ENCODE measurements around the gene AKAP12. TPM values are rescaled to one million over a fixed set of nuclear protein-coding genes. Genes with fewer than 3 reads are reported as not detected.

Gene AKAP12
- total RNA-seq, 1 experiment from 2014 or later, result 90.0 TPM

GRCh38 chr6:151351731-151352130, 112.0 kb downstream of the AKAP12 start (continued):
- TF ChIP-seq ERG (CRISPR knock-in tag; IDR thresholded peaks at IDR 0.05), result no peak
- TF ChIP-seq ZNF317 (CRISPR knock-in tag; IDR thresholded peaks at IDR 0.05; ENCODE audit: borderline replicate concordance, low read depth), result no peak
- TF ChIP-seq ZBTB43 (CRISPR knock-in tag; IDR thresholded peaks at IDR 0.05), result no peak
- TF ChIP-seq CDX4 (CRISPR knock-in tag; IDR thresholded peaks at IDR 0.05; ENCODE audit: borderline replicate concordance), result no peak
- no peak for TF ChIP-seq MAX (CRISPR knock-in tag; IDR thresholded peaks at IDR 0.05)

GRCh38 chr6:151352410-151353396, 112.9 kb downstream of the AKAP12 start:
- Mint-ChIP-seq H3K27ac (no peak overlapping the region), H3K4me1 (no peaks in the 10 kb centered on the region)
- POLR2A ChIA-PET, result no interaction called here

GRCh38 chr6:151353795-151354194, 114.0 kb downstream of the AKAP12 start:
- ChIA-PET CTCF (interaction anchor here (0.6 kb wide), 1 partner anchor 89 kb away, joined by 4 read pairs; no protein-coding TSS in a partner anchor), POLR2A (no interaction called here)
- DNase-seq (ENCODE audit: low spot score) (no peak), ATAC-seq (no peak)
- H3K4me3 Mint-ChIP-seq, result no peak overlapping the region
- no peak overlapping the region; the same call in 1 of the 2 replicates for H3K27ac Mint-ChIP-seq
- no peaks in the 10 kb centered on the region for H3K27me3 Mint-ChIP-seq (ENCODE audit: low read depth)
- H3K36me3 Mint-ChIP-seq, result peaks cover 19% of the 10 kb centered on the region
- H3K9me3 Mint-ChIP-seq, result no peaks in the 10 kb centered on the region
- no peaks in the 10 kb centered on the region for H3K4me1 Mint-ChIP-seq
- TF ChIP-seq ATF3 (CRISPR knock-in tag; conservative IDR thresholded peaks at IDR 0.05) (no peak), ZNF512 (CRISPR knock-in tag; IDR thresholded peaks at IDR 0.05; ENCODE audit: borderline replicate concordance) (no peak), ZNF281 (CRISPR knock-in tag; IDR thresholded peaks at IDR 0.05) (no peak), TEAD4 (CRISPR knock-in tag; IDR thresholded peaks at IDR 0.05) (no peak), GABPB1 (CRISPR knock-in tag; IDR thresholded peaks at IDR 0.05) (no peak)

More at GRCh38 chr6:151352410-151353396, 112.9 kb downstream of the AKAP12 start:
- peaks cover 17% of the 10 kb centered on the region for H3K36me3 Mint-ChIP-seq
- ATAC-seq (no peak), DNase-seq (ENCODE audit: low spot score) (no peak)
- CTCF ChIA-PET, result no interaction called here
- H3K4me3 Mint-ChIP-seq, result no peak overlapping the region
- no peaks in the 10 kb centered on the region for H3K9me3 Mint-ChIP-seq
- H3K27me3 Mint-ChIP-seq (ENCODE audit: low read depth), result no peaks in the 10 kb centered on the region
- TF ChIP-seq ZNF671 (CRISPR knock-in tag; IDR thresholded peaks at IDR 0.05) (no peak), PREB (CRISPR knock-in tag; IDR thresholded peaks at IDR 0.05; ENCODE audit: borderline replicate concordance) (no peak), NFATC4 (CRISPR knock-in tag; IDR thresholded peaks at IDR 0.05) (no peak), ZBTB43 (CRISPR knock-in tag; IDR thresholded peaks at IDR 0.05) (no peak), NR1H2 (CRISPR knock-in tag; IDR thresholded peaks at IDR 0.05) (no peak), ZMAT4 (CRISPR knock-in tag; IDR thresholded peaks at IDR 0.05) (no peak)

Measured in WTC11 (cell line).